Right forelimb (tissue), 1 donor: ENCODE results near the gene STK17A.
"Not testable (repeated sequence)": the region's sequence is repeated elsewhere in the genome, so short reads cannot be mapped to it uniquely, and the experiment has no call there.

Experiments used
- DNase-seq: peaks from one replicate; pipeline ENCODE4 v3.0.0-alpha.2; 2018

Gene STK17A

DNA sequence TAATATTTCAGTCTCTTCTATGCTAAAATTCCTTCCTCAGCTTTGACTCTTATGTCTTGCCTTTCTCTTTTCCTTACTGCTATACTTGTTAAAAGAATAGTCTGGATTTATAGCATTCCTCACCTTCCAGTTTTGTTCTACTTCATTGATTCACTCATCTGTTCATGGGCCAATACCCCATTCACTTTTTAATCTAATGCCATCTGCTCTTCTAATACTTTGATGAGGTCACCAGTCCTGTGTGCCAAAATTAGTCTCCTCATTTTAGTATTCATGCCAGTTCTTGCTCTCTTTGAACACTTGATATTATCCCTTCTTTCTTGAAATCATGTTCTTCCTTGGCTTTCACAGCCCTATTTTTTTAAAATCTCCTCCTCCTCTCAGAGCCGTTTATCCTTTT lies 19.3 kb downstream of the STK17A start:
- no peak for DNase-seq

DNA sequence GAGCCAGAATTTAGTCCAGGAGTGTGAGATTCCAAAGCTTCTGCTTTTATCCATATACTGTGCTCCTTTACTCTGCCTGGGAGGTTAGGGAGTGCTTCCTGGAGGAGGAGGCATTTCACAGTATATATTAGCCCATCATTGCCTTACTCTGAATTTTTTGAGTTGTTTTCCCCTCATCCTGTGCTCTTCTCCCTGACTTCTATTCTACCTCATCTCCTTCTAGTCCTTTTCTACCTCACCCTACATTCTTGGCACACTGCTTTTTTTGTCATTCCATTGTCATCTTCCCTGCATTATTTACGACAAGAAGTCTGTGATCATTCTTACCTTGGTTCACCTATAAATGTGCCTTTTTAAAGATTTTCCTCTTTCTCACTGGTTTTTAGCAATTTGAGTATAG lies 21.3 kb downstream of the STK17A start:
- no peak for DNase-seq

DNA sequence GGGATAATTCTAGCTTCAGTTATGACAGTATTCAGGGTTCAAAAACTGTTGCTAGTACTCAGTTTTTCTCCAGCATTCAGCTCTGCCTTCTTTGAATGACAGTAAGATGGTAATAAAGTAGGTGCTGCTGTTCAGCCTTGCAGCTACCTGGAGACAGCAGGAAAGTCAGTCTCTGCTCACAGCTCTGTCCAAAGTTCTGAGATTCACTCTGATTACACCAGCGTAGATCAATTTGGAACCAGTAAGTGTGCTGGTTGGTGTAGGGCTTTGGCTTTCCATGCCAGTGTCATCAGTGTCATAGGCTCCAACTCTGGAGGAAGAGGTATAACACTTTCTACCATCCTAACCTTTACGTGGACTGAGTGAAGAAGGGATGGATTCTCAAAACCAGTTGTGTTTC lies 26.2 kb downstream of the STK17A start:
- no peak for DNase-seq

DNA sequence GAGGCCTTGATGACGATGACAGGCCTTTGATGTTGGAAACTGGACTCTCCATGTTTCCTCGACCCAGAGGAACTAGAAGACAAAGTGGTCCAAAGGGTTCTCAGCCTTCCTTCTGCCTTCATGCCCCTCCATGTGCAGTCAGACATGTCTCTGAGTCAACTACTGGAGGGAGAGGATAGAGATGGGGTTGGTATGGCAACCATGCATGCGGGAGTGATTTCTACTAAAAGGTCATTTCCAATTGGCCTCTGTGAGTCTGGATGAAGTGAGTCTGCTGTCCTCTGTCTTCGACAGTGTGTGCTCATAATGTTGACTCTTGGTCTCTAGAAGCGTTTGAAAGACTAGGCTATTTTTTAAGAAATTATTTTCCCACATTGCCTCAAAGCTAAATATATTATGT lies 29.2 kb downstream of the STK17A start:
- DNase-seq: no peak

DNA sequence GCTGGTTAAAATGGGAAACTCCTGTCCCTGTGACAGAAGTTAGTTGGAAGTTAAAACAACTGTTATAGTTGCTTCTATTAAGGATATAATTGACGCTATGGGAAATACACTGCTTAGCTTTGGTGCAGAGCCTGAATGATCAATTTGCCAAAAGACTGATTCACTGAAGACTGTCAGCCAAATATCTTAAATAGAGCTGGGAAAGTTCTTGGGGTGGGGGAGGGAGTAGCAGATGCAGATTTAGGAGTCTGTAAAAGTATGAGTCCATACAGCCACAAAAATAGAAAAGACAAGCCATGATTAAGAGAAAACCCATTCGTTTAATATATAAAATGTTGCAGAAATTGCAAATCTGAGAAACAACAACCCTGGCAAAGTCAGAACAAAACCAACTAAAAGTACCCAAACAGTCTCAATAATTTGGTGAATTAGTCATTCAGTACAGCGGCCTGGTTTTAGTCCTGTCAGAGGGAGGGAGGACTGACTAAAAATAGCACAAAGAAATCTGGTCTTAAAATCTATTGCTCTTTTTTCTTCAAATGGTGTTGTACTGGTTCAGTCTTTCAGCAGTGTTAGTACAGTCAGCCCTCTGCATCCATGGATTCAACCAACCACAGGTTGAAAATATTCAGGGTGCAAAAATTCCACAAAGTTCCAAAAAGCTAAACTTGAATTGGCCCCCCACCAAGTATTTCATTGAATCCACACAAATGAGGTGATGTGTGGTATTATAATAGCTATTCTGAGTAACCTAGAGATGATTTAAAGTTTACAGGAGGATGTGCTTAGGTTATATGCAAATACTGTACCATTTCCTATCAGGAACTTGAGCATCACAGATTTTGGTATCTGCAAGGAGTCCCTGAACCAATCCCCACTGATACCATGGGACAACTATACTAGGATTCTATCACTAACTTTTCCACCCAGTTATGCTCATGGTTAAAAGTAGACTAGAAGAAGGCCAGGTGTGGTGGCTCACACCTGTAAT lies 30.0 kb downstream of the STK17A start:
- no peak for DNase-seq

DNA sequence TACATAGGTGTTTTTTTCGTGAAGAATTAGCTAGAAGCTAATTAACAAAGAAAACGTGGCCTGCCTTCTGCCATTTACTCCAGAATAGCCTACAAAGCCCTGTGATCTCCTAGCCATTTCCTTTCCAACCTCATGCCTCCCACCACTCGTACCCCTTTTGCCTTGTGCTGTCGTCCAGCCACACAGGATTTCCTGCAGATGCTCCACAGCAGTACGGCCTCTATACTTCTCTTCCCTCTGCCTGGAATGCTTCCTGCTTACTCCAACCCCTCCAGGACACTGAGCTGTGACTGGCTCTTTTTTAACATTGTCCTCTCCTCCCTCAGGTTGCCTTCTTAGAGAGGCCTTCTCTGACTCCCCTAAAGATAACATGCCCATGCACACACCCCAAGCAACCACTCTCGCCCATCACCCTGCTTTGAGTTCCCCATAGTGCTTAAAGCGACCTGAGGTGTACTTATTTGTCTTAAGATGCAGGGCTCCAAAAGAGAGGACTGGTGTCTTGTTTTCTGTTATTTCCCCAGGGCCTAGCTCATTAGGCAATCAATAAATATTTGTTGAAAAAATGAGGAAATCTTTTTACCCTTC lies 32.7 kb downstream of the STK17A start:
- DNase-seq: no peak

DNA sequence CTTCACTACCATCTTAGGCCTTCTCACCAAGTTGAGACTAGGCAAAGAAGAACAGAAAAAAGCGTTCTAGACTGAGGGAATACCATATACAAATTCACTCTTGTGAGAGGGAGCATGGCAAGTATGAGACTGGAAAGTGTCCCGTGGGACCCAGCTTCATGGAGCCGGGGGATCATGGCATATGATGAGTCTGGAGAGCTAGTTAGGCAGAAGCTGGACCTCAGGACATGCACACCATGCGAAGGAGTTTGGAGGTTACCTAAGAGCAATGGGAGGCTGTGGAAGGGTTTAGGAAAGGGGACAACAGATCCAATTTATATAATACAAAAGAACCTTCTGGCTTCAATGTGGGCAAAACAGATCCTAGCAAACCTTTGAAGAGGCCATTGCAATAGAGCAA lies 34.1 kb downstream of the STK17A start:
- DNase-seq: no peak

DNA sequence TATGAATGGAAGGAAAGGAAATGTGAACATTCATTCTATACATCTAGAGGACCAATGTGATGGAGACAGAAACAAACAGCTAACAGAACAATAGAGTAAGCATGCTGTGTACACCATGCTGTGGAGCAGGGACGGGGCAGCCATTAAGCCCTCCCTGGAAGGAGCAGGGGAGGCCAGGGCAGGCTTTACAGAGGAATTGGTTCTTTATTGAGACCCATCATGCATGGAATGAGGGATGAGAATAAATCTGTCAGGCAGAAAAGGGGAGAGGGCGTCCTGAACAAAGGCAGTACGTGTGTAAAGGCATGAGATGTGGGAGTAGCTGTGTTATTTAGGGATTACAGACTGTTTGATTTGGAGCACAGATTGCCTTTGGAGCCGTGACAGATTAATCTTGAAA lies 35.2 kb downstream of the STK17A start:
- no peak for DNase-seq

DNA sequence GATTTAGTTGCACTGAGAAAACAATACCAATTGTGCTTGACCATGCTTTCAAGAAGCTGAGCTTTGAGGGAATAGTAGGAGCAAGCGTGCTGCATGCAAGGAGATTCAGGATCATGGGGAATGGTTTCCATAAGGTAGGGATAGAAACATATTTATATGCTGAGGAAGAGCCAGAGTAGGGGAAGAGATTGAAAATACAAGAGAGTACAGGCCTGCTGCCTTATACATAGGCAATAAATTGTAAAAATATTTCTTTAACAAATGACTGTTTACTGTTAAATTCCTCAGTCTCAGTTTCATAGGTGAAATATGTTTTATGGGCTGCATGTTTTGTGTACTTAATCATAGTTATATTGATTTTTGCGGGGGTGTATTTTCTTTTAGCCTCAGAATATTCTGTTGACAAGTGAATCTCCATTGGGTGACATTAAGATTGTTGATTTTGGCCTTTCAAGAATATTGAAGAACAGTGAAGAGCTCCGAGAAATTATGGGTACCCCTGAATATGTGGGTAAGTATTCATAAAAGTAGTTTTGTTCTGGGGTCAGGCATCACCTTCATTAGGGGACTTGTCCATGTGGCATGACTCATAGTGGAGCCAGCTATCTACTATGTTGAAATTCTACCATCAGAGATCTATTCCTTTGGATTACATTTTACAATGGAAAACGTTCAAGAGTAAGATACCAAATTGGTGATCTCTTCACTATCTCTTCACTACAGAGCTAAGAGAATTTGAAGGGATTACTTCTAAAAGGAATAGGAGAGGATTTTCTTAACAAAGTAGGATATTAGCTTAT lies 36.5 kb downstream of the STK17A start:
- DNase-seq: no peak

DNA sequence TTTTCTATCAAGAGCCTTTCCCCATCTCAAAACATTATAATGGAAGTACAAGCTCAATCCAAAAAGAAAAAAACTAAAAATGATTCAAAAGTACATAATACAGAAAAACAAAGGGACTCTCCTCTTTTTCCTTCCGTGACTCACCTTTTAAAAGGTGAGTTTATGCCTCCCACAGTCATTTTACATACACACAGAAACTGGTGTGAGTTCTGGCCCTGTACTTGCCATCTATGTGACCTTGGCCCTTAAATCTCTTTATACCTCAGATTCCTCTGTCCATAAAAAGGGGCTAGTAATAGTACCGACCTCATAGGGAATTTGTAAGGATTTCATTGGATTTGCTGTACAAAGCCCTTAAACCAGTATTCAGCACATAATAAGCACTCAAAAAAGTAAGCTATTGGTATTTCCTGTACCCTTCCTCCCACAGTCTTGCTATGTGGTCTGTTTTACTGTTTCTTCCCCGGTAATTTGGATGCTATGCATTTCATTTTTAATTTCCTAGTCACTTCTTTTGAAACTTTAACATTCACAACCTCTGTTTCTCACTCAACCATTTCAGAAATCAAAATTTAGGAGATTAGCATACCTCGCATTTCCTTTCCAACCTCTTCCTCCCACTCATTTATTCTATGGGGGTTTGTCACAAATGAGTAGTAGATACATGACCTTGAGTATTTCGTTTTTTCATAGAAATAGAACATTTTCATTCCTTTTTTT lies 39.0 kb downstream of the STK17A start:
- DNase-seq: no peak

DNA sequence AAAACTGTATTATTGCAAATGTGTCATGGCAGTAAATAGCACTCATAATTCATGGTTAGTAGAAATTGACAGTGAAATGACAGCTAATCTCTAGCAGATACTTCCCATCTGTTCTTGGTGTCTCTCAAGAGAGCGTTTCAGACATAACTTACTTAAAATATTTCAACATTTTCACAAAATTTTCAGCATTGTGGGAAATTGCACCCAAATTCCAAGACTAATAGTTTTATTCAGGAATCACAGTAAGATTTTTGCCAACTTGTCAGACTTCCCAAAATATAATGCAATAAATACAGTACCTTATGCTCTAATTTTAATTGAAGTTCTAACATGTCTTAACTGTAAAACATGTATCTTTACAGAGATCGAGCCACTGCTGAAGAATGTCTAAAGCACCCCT lies 41.2 kb downstream of the STK17A start:
- no peak for DNase-seq

DNA sequence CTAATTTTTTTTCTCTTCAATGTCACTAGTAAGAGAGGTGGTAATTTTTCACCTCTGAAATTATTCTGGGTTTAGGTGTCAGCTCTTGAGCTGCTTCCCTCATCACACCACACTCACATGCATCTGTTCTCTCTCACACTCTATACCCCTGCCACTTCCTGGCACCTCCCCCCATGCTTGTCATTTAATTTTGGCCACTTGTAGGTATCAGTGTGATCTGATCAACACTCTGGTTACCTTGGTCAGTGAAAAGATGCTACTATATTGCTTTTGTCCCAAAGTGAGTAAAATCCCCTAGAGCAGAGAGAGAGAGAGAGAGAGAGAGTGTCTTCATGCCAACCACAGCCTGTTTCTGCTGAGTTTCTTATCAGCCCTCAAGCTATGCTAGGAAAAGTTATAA lies 42.5 kb downstream of the STK17A start:
- no peak for DNase-seq

DNA sequence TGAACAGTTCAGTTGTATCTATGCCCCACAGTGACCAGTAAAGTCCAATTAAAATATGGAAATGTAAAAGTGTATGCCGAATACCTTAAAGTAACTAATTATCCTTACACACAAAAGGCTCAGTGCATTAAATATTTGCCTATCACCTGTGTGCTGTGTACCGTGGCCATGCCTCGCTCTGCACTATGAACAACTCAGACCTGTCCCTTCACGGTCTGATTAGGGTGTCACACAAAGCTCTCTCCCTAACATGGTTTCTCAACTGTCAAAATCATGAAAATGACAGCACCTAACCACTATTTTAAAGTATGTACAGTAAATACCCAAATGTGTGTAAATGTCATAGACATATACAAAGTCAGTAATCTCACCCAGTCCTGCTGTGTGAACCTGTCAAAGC lies 43.1 kb downstream of the STK17A start:
- no peak for DNase-seq

DNA sequence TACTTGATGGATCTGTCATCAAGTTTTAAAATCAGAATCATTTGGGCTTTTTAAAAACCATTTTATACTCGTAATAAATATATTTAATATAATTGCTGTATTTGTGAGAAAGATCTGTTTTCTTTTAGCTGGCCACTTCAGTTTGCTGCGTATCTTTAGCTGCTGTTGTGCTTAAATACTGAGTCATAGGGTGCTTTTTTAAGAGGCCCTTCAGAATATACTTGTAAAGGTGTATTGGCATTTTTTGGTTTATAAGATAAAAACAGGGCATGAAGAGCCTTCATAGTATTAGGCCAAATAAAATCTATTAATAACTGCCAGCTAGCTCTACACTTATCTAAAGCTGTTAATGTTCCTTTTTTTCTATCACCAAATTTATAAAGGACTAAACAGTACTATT lies 43.8 kb downstream of the STK17A start:
- no peak for DNase-seq

DNA sequence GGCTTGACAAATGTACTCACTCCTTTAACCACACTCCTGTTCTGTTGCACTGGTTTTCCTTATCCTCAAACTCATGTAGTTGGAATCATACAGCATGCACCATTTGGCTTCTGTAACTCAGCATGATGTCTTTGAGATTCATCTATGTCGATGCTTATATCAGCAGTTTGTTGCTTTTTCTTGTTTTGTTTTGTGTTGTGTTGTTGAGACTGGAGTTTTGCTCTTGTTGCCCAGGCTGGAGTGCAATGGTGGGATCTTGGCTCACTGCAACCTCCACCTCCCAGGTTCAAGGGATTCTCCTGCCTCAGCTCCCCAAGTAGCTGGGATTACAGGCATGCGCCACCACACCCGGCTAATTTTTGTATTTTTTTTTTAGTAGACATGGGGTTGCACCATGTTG lies 44.9 kb downstream of the STK17A start:
- DNase-seq: not testable (repeated sequence)

DNA sequence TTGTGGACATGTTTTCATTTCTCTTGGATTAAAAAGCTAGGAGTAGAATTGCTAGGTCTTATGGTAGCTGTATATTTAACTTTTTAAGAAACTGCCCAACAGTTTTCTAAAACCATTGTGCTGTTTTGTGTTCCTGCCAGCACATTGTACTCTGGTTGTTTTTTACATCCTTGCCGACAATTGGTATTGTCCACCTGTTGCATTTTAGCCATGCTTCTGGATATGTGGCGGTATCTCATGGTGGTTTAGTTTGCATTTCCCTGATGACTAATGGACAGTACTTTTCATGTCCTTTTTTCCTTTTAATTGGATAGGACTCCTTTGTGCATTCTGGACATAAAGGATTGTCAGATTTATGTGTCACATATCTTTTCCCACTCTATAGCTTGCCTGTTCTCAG lies 45.5 kb downstream of the STK17A start:
- DNase-seq: no peak

DNA sequence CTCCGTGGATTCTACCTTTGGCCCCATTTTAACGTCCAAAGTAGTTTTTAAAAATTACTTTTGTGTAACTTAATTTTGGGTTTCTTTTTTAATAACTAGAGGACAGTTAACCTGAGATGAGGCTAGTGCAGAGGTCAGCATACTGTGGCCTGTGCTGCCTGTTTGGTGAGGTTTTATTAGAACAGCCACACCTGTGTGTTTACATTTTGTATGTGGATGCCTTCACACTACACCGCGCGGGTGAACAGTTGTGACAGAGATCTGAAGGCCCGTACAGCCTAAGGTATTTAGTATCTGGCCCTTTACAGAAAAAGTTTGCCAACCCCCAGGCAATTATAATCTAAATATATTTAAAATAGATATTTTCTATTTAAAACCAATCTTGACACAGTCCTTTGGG lies 46.9 kb downstream of the STK17A start:
- no peak for DNase-seq

DNA sequence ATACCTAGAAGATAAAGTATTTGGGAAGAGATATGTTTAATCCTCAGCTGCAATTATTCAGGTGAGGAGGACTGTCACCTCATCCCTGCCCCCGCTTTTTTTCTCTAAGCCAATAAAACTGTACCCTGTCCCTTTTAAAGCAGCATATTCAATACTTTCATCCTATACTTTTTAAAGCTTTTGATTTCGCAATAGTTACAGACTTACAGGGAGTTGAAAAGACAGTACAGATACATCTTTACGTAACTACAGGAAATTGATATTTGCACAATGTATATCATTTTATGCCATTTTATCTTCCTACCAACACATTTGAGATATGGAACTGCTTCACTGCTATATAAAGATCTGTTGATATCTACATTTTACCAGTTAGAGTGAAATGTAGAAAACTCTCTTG lies 47.6 kb downstream of the STK17A start:
- DNase-seq: no peak

DNA sequence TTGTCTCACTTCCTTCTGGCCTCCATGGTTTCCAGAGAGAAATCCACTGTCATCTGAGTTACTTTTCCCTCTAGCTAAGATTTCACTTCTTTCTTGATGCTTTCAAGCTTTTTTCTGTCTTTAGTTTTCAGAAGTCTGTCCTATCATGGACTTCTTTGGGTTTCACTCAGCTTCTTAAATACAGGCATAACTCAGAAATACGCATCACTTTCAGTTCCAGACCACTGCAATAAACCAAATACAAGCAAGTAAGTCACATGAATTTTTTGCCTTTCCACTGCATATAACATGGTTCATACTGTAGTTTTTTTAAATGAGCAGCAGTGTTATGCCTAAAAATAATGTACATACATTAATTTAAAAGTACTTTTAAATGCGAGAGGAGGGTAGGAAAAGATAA lies 48.7 kb downstream of the STK17A start:
- DNase-seq: no peak

DNA sequence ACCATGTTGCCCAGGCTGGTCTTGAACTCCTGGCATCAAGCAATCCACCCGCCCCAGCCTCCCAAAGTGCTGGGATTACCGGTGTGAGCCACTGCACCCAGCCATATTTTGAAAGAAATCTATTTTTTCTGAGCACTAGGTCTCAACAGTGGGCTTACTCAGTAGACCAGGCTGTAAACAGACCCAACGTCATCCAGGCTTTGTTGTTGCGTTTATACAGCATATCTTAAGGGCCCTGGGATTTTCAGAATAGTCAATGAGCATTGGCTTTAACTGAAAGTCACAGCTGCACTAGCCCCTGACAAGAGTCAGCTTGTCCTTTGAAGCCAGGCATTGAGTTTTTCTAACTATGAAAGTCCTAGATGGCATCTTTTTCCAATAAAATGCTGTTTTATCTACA lies 49.8 kb downstream of the STK17A start:
- no peak for DNase-seq

DNA sequence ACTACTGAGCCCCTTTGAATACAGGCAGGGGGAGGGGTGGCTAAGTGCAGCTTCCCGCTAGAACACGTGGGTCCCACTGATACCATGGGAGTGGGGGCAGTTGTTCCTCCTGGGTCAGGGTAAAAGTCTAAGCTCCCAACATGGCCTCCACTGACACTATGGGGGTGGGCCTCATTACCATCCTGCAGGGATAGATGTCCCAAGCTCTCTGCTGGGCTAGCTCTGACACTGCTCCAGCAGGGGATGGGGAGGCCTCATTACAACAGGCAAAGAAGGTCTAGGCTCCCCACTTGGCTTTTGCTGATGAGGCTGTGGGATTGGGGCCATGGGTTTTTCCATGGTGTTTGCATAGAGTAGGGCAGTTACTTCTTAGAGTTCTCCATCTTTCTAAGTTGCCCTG lies 51.5 kb downstream of the STK17A start:
- no peak for DNase-seq

DNA sequence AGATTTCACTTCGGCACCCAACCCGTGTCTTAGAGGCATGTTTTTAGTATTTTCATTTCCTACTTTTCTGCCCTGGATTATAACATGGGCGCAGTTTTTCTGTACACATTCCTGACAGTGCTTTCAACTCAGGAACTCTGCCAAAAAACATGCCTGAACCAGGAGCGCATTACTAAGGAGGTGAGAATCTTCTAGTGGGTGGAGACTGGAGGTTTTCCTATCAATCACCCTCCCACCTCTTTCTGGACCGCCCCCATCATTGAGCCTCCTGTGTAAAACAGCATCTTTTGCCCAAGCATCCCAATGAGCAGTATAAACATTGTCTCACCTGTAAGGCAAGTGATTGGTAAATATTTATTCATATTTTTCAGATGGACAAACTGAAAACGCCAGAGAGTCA lies 53.2 kb downstream of the STK17A start:
- DNase-seq: no peak
